DOHH2 (cell line): Measurements from ENCODE around the gene LRMDA.

Experiments
- EZH2phosphoT487 ChIP-seq: fragments of 200-600 bp; sonication (generic); IDR thresholded peaks from 2 replicates; pipeline ENCODE4 v1.6.1; 2017; ENCODE audit warnings: borderline replicate concordance, mild to moderate bottlenecking, antibody characterized with exemption, low read length, moderate library complexity, mixed read lengths
- TF ChIP-seq, protein P1 (sequence below): fragments of 200-600 bp; sonication (generic); IDR thresholded peaks from one replicate; pipeline ENCODE4 v1.5.1; 2014; ENCODE audit warnings: antibody characterized with exemption, mild to moderate bottlenecking, low read depth, low read length; ENCODE audit not compliant: poor library complexity, severe bottlenecking

DNA sequence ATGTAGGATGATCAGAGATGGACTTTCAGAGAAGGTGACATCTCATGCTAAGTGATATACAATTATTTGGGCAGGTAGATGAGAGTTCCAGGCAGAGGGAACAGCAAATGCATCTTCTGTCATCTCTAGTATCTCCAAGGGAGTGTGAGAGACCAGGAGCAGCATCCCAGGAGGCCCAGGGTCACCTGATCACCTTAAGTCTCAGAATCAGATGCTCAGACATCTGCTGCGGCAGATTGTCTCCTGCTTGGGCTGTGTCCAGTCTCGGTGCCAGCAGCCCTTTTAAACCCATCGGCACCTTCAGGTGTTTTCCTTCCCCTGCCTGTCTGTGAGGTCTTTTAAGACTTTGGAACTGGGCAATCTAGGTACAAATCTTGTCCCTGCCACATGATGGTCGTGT is 690.6 kb downstream of the LRMDA start:
- TF ChIP-seq, protein P1, sequence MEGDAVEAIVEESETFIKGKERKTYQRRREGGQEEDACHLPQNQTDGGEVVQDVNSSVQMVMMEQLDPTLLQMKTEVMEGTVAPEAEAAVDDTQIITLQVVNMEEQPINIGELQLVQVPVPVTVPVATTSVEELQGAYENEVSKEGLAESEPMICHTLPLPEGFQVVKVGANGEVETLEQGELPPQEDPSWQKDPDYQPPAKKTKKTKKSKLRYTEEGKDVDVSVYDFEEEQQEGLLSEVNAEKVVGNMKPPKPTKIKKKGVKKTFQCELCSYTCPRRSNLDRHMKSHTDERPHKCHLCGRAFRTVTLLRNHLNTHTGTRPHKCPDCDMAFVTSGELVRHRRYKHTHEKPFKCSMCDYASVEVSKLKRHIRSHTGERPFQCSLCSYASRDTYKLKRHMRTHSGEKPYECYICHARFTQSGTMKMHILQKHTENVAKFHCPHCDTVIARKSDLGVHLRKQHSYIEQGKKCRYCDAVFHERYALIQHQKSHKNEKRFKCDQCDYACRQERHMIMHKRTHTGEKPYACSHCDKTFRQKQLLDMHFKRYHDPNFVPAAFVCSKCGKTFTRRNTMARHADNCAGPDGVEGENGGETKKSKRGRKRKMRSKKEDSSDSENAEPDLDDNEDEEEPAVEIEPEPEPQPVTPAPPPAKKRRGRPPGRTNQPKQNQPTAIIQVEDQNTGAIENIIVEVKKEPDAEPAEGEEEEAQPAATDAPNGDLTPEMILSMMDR: no peak
- TF ChIP-seq EZH2phosphoT487: no peak
